Measurements from ENCODE around the gene PPFIA1.

DNA sequence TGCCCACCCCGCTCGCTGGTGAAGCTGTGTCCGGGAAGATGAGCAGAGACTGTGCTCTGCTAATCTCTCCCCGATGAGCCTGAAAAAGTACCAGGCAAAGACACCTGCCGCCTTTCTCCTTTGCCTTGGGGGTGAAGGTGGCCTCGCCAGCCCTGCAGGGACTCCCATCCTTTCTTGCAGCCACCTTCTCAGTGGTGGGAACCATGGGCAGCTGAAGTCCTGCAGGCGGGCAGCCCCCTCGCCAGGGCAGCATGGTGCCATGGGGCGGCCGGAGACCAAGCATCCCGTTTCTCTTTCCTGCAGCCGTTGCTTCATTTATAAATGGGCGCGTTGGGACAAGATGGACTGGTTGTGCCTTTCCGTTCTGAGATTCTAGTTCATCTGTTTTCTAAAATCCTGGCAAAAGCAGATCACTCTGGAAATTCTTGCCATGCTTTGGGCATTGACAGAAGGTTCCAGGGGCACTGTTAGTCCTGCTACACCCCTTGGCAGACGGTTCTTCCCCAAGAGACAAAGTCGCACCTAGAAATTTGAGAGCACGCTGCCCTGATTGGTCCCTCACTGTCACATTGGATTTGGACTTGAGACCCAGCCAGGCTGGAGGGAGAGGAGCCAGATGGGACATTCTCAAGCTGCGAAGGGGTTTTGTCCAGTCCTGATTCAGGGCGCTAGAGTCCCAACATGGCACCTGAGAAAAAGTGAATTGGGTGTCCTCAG is 135.3 kb downstream of the PPFIA1 start:
- TF ChIP-seq POLR2A (IDR thresholded peaks at IDR 0.05) (no peak), CTCF (IDR thresholded peaks at IDR 0.05) (no peak)

Data from uterus (tissue), 2 donors.